GM15510 (cell line): ENCODE results near the gene CEMIP.

Source experiments
- POLR2A ChIP-seq: IDR thresholded peaks from 3 replicates; pipeline ENCODE4 v1.6.1; 2011; ENCODE audit warnings: borderline replicate concordance; ENCODE audit not compliant: insufficient read length; ENCODE audit errors: extremely low read depth

The CEMIP gene

DNA sequence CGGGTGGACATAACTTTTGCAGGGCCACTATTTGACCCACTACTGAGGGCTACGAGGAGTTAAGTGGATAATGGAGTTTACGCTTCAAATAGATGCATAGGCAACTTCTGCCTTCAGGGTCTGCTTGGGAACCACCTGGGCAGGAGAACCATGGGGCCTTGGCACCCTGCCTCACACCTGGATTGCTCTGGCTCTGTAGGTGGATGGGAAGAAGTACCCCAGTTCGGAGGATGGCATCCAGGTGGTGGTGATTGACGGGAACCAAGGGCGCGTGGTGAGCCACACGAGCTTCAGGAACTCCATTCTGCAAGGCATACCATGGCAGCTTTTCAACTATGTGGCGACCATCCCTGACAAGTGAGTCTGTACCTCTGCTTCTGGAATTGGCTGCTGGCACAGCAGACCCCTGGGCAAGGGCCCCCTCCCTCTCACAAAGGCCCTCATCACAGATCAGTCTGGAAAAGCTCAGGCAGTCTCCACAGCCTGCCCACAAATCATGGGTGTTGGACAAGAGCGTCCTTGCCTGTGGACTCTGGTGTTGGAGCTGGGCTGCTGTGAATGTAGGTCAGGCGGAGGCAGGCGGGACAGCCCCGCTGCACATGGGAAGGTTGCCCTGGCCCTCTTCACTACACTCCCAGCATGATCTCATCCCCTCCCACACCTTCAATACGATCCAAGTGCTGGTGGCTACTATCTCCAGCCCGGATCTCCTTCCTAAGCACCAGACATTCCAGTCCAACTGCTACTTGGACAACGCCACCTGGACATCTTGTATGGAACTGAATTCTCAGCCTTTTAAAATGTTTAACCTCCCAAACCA is 163.8 kb downstream of the CEMIP start:
- TF ChIP-seq POLR2A, result no peak

DNA sequence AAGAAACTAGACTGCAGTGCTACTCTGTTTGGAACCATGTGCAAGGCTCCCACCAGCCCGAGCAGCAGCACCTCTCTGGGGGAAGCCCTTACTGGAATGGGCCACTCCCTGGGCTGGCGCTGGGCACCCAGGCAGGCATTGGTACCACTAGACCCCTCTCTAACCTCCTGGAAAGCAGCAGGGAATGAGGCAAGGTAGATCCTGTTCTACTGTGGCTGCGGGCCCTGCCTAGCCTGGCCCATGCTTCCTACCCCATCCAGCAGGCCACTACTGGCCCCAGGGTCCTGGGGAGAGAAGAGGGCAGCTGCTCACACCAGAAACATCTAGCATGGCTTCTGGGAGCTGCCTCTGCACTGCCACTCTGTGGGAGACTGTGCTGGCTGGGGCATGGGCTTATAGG is 165.6 kb downstream of the CEMIP start:
- no peak for TF ChIP-seq POLR2A

DNA sequence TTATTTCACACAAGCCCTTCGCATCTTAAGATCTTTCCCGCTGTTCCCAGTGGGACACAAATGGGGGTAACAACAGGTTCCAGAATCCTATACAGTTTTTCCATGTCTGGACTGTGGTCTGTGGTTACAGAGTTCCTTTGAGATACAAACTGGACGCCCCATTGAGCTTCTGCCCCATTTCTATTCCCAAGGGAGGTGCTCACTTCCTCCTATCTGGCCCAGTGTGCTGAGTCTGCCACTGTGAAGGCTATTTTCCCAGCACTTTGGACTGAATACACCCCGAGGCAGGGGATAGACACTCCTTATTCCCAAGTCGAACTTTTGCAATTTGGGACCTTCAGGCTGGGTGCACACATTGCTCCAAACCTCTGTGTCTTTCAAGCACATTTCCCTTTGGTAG is 166.4 kb downstream of the CEMIP start:
- TF ChIP-seq POLR2A, result no peak

DNA sequence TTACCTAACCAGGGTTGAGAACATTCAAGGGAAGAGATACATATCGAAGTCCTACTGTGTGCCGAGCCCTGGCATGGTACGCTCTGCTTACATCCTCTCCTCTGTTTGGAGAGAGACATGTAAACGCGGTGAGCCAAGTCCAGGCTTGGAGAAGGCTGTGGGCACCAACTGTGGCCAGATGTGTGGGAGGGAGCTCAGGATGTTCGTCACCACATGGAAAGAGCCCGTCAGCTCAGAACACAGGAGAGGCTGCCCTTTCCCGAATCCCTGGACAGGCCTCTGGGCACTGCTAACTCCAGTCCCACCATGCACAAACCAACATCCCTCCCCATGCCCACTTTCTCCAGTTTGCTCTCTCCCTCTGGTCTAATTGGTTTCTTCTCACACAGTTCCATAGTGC is 167.4 kb downstream of the CEMIP start:
- TF ChIP-seq POLR2A, result no peak

DNA sequence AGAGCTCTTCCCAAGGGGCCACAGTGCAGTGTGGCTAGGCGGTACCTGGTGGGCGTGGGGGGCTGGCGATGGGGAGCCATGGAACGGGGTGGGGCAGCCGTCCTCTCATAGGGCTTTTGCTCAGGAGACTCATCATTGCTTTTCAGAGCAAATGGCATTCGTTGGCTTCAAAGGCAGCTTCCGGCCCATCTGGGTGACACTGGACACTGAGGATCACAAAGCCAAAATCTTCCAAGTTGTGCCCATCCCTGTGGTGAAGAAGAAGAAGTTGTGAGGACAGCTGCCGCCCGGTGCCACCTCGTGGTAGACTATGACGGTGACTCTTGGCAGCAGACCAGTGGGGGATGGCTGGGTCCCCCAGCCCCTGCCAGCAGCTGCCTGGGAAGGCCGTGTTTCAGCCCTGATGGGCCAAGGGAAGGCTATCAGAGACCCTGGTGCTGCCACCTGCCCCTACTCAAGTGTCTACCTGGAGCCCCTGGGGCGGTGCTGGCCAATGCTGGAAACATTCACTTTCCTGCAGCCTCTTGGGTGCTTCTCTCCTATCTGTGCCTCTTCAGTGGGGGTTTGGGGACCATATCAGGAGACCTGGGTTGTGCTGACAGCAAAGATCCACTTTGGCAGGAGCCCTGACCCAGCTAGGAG is 169.6 kb downstream of the CEMIP start:
- no peak for TF ChIP-seq POLR2A

DNA sequence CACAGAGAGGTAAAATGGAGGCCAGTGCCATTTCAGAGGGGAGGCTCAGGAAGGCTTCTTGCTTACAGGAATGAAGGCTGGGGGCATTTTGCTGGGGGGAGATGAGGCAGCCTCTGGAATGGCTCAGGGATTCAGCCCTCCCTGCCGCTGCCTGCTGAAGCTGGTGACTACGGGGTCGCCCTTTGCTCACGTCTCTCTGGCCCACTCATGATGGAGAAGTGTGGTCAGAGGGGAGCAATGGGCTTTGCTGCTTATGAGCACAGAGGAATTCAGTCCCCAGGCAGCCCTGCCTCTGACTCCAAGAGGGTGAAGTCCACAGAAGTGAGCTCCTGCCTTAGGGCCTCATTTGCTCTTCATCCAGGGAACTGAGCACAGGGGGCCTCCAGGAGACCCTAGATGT is 170.6 kb downstream of the CEMIP start:
- TF ChIP-seq POLR2A, result no peak

DNA sequence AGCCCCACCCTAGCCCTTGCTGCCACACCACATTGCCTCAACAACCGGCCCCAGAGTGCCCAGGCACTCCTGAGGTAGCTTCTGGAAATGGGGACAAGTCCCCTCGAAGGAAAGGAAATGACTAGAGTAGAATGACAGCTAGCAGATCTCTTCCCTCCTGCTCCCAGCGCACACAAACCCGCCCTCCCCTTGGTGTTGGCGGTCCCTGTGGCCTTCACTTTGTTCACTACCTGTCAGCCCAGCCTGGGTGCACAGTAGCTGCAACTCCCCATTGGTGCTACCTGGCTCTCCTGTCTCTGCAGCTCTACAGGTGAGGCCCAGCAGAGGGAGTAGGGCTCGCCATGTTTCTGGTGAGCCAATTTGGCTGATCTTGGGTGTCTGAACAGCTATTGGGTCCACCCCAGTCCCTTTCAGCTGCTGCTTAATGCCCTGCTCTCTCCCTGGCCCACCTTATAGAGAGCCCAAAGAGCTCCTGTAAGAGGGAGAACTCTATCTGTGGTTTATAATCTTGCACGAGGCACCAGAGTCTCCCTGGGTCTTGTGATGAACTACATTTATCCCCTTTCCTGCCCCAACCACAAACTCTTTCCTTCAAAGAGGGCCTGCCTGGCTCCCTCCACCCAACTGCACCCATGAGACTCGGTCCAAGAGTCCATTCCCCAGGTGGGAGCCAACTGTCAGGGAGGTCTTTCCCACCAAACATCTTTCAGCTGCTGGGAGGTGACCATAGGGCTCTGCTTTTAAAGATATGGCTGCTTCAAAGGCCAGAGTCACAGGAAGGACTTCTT is 171.3 kb downstream of the CEMIP start:
- TF ChIP-seq POLR2A, result no peak

DNA sequence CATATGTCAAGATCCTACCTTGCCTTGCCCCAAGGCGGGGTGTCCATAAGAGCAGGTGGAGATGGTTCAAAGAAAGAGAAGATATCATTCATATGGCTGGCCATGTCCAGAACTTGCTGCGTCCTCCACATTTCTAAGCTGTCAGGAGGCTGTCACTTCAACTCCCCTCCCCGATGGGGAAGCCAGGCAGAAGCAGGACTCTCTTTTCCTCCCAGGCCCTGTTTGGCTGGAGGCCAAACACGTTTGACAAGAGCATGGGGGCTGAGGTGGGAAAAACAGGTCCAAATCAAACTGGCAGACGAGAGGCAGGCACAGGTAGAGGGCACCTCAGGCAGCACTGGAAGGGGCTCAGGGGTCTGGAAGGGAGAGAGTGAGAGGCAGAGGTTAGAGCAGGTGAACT is 172.8 kb downstream of the CEMIP start:
- TF ChIP-seq POLR2A, result no peak

DNA sequence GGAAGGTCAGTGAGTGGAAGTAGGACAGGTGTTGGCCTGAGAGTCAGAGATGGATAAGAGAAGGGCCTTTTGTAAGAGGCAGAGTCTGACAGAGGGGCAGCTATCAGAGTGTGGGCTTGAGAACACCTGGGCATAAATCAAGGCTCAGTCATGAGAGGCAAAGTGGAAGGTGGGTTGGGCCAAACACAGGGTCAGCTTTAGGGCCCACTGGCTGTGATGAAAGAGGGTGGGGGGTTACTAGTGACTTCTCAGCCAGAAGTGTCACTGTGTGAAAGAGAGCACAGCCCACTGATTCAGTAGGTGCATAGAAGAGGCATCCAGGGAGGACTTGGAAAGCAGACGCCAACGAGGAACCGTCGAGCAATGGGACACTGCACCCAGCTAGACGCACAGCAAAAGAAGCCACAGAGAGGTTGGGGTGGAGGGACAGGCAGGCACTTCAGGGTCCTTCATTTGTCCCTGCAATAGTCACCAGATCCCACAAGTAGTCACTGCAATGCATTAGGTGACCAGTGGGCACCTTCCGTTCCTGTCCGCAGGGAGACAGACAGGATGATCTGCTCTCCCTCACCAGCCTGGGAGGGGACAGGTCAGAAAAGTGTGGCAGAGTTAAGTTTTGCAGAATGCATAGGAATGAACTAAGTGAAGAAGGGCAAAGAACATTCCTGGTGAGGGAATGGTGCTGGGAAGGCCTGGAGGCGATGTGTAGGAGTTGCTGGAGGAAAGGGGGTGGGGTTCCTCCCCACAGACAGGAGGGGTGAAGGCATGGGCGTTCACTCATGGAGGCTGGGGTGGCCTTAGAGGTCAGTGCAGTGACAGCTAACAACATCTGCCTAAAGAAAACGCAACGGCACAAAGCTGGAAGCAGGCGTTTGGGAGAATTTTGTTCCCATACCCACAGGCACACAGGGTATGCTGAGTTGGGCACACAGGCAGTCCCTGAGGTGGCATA is 174.1 kb downstream of the CEMIP start:
- no peak for TF ChIP-seq POLR2A

DNA sequence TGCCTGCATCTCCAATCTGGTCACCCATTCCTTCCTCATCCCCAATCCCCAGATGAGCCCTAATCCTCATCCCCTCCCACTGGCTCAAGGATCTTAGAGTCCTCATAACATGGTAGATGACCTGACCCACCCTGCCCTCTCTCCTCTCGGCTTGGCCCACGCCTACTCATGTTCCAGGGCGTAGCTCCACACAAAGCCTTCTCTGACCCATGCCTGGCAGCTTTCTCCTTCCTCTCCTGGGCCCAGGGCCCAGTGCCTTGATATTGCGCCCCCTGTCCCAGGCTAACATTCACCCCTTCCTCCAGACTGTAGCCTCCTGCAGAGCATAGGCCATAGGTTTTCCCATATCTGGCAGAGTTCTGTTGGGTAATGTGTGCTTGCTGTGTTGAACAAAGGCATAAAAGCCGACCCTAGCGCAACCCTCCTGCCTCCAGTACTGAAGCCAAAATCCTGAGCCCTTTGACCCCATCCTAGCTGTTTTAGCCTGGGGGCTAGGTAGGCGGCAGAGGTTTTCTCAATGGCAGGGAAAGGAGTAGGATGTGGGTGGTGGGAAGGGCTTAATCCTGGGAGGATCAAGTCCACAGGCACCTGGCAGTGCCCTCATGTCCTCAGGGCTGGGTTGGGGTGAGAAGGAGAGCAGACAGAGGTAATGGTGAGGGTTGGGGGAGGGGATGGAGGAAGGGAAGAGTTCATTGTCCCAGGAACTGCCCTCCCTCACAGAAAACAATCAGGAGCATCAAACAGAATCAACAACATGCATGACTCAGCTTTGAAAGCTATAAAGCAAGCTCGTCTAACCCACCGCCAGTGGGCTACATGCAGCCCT is 175.0 kb downstream of the CEMIP start:
- TF ChIP-seq POLR2A, result no peak

DNA sequence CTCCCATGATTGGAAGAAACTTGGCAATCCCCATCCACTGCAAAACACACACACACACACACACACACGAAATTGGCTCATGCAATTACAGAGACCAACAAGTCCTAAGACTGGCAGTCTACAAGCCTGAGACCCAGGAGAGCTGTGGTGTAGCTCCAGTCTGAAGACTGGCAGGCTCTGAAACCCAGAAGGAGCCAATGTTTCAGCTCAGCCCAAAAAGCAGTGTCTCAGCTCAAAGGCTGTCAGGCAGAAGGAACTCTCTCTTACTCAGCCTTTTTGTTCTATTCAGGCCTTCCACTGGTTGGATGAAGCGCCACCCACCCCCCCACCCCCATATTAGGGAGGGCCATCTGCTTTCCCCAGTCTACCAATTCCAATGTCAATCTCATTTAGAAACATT is 178.4 kb downstream of the CEMIP start:
- no peak for TF ChIP-seq POLR2A

DNA sequence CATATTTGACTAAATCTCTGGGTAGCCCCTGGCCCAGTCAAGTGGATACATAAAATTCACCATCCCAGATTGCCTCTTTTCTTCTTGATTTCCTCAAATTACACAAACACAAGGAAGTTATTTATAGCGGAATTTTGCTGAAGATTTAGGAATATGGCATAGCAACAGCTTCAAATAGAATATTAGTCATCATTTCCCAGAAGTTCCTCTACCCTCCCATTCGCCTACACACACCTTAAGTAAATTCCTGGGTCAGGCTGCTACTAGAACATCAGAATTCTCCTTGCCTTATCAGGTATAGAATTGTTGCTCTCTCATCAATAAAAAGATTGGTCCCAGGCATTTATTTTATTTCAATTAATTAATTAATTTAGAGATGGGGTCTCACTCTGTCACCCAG is 178.8 kb downstream of the CEMIP start:
- no peak for TF ChIP-seq POLR2A

DNA sequence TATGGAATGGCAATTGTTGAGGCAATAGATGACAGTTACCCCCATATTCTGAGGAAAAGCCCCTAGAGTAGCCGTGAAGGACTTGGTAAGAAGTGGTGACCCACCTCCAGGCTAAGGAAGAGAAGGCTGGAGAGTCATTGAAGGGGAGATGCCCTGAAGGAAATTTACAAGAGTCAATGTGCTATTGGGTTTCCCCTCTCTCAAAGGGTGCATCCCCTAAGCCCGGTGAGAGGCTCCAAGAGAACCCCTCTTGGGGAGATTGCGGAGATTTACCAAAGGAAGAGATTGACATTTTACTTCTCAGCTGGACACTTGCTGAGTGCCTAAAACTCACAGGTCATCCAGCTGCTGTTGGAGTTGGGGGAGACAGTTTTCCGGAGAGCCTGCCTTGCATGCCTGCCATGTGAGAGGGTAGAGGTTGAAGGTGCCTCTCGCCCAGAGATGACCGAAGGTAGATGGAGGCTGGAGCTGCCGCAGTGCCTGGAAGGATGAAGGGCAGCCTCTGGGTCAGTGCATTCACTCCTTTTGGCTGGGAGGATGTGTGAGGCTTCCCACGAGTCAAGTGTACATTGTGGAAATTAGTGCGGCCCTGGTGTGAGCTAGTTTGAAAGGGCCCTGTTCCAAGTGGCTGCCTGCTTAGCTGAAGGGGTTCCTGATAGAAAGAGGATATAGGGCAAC is 179.8 kb downstream of the CEMIP start:
- TF ChIP-seq POLR2A, result no peak
